CD4-positive, alpha-beta T cell treated with Interferon gamma for 1 hour (primary cell): ENCODE results near the gene SLC4A1.

Experiments used
- DNase-seq: peaks from one replicate; pipeline ENCODE4 v3.0.0-alpha.2; 2020

SLC4A1 gene

GRCh38 chr17:44203731-44204440 is 64.0 kb downstream of the SLC4A1 start:
- peak; percentile 58 for DNase-seq

GRCh38 chr17:44202756-44203155 is 65.2 kb downstream of the SLC4A1 start:
- DNase-seq, result no peak

GRCh38 chr17:44200478-44201155 is 67.3 kb downstream of the SLC4A1 start:
- no peak for DNase-seq

- peak; percentile 99 for DNase-seq
Observed at GRCh38 chr17:44199553-44200477, 68.1 kb downstream of the SLC4A1 start, which contains the start of gene ATXN7L3. Gene ATXN7L3 (minus strand): TSS chr17:44199884. CDS start chr17:44198070, 1,814 bp downstream.

- DNase-seq, result peak; percentile 67
Observed at GRCh38 chr17:44198721-44199552, 69.0 kb downstream of the SLC4A1 start.
